Measurements from ENCODE around the gene AMTN.
"Not testable (repeated sequence)": the region's sequence is repeated elsewhere in the genome, so short reads cannot be mapped to it uniquely, and the experiment has no call there.

Gene AMTN

DNA sequence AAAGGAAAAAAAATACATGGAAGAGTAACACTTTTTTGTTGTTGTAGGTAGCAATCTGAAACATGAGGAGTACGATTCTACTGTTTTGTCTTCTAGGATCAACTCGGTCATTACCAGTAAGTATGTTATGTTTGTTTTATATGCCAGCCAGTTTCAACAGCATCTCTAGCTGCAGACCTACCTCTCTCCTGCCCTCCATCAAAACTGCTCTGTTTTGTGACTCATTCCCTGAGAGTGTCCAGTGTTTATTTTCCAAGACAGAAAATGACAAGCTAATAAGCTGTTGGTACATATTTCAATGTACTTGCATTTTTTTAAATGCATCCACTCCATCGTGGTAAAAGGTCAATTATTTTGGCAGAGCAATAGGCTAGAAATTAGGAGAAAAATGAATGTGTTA lies 347 bp downstream of the AMTN start:
- no peaks in the 10 kb centered on the region for H3K27me3 ChIP-seq
- H3K27ac ChIP-seq = no peak overlapping the region
- H3K4me1 ChIP-seq = no peaks in the 10 kb centered on the region
- intact Hi-C loops (cut with DNase I; ENCODE audit: low total_unique reads) = no loop called here
- no peak overlapping the region for H3K4me3 ChIP-seq
- no peak for DNase-seq
- H3K9me3 ChIP-seq = no peaks in the 10 kb centered on the region
- no peaks in the 10 kb centered on the region for H3K36me3 ChIP-seq
- TF ChIP-seq, protein P1, sequence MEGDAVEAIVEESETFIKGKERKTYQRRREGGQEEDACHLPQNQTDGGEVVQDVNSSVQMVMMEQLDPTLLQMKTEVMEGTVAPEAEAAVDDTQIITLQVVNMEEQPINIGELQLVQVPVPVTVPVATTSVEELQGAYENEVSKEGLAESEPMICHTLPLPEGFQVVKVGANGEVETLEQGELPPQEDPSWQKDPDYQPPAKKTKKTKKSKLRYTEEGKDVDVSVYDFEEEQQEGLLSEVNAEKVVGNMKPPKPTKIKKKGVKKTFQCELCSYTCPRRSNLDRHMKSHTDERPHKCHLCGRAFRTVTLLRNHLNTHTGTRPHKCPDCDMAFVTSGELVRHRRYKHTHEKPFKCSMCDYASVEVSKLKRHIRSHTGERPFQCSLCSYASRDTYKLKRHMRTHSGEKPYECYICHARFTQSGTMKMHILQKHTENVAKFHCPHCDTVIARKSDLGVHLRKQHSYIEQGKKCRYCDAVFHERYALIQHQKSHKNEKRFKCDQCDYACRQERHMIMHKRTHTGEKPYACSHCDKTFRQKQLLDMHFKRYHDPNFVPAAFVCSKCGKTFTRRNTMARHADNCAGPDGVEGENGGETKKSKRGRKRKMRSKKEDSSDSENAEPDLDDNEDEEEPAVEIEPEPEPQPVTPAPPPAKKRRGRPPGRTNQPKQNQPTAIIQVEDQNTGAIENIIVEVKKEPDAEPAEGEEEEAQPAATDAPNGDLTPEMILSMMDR (IDR thresholded peaks at IDR 0.05) = no peak

DNA sequence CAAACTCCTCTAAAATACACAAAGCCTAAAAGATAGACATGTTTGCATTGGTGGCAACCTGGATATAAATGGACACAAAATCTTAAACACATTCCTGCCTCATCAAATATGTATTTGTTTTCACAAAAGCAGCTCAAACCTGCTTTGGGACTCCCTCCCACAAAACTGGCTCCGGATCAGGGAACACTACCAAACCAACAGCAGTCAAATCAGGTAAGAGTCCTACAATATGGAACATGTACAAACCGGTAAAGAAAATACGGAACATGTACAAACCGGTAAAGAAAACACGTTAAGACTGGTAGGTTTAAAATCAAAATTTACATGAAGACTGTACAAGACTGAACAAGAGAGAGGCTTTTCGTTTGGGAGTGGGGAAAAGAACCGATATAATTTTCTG lies 4.3 kb downstream of the AMTN start:
- no peak overlapping the region for H3K27ac ChIP-seq
- H3K4me3 ChIP-seq = no peak overlapping the region
- H3K27me3 ChIP-seq = no peaks in the 10 kb centered on the region
- no peaks in the 10 kb centered on the region for H3K36me3 ChIP-seq
- no peaks in the 10 kb centered on the region for H3K9me3 ChIP-seq
- TF ChIP-seq, protein P1 (IDR thresholded peaks at IDR 0.05) = no peak
- H3K4me1 ChIP-seq = no peaks in the 10 kb centered on the region
- DNase-seq = no peak
- intact Hi-C loops (cut with DNase I; ENCODE audit: low total_unique reads) = no loop called here

DNA sequence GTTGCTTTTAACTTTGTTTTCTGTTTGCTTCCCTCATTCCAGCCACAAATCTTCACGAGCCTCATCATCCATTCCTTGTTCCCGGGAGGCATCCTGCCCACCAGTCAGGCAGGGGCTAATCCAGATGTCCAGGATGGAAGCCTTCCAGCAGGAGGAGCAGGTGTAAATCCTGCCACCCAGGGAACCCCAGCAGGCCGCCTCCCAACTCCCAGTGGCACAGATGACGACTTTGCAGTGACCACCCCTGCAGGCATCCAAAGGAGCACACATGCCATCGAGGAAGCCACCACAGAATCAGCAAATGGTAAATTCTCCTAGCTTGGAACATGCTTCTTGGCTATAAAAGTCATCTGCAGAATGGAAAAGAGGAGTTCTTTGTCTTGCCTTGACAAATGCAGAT lies 12.6 kb downstream of the AMTN start:
- intact Hi-C loops (cut with DNase I; ENCODE audit: low total_unique reads) = no loop called here
- no peak for DNase-seq
- no peaks in the 10 kb centered on the region for H3K27me3 ChIP-seq

DNA sequence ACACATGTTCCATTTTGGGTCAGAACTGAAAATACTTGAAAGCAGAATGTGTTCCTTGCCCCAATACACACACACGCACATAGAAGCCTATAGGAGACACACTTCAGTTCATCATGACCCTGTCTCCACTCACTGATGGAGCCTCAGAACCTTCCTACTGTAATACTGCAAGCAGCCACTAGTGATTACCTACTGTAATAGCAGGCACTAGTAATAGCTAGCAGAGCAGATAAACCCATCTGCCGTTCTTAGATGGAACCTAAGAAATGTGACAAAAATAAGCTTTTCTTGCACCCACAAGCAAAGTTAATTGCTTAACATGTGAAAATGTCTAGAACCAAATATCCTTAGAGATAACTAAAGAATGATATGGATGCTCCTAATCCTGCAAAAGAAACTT lies 13.6 kb downstream of the AMTN start:
- Histone ChIP-seq H3K9me3 (no peaks in the 10 kb centered on the region), H3K4me1 (no peaks in the 10 kb centered on the region), H3K4me3 (no peak overlapping the region), H3K36me3 (no peaks in the 10 kb centered on the region), H3K27me3 (no peaks in the 10 kb centered on the region), H3K27ac (no peak overlapping the region)
- TF ChIP-seq, protein P1 (IDR thresholded peaks at IDR 0.05) = no peak
- intact Hi-C loops (cut with DNase I; ENCODE audit: low total_unique reads) = no loop called here
- DNase-seq = no peak

More for the DNA sequence above, 12.6 kb downstream of the AMTN start:
- no peaks in the 10 kb centered on the region for H3K4me1 ChIP-seq
- H3K4me3 ChIP-seq = no peak overlapping the region
- no peak overlapping the region for H3K27ac ChIP-seq
- H3K9me3 ChIP-seq = no peaks in the 10 kb centered on the region
- TF ChIP-seq, protein P1 (IDR thresholded peaks at IDR 0.05) = no peak
- no peaks in the 10 kb centered on the region for H3K36me3 ChIP-seq

DNA sequence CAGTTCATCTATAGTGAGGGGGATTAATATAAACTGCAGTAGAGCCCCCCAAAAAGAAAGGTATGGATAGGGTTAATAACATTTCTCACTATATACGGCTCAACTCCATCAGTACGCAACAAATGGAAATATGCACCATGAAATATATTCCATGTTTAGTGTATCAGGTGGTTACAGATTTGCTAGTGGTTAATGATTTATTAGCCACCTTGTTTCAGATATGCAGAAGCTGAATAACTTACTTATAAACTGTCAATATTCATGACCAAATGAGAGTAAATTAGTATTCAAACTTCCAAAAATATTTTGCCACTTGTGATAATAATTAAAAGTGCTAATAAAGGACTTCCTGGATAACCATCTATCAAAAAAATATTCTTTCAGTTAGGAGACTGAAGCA lies 14.8 kb downstream of the AMTN start:
- H3K9me3 ChIP-seq = no peaks in the 10 kb centered on the region
- H3K36me3 ChIP-seq = no peaks in the 10 kb centered on the region
- H3K4me3 ChIP-seq = no peak overlapping the region
- intact Hi-C loops (cut with DNase I; ENCODE audit: low total_unique reads) = no loop called here
- DNase-seq = no peak
- TF ChIP-seq, protein P1 (IDR thresholded peaks at IDR 0.05) = no peak
- H3K27me3 ChIP-seq = no peaks in the 10 kb centered on the region
- no peak overlapping the region for H3K27ac ChIP-seq
- H3K4me1 ChIP-seq = no peaks in the 10 kb centered on the region

DNA sequence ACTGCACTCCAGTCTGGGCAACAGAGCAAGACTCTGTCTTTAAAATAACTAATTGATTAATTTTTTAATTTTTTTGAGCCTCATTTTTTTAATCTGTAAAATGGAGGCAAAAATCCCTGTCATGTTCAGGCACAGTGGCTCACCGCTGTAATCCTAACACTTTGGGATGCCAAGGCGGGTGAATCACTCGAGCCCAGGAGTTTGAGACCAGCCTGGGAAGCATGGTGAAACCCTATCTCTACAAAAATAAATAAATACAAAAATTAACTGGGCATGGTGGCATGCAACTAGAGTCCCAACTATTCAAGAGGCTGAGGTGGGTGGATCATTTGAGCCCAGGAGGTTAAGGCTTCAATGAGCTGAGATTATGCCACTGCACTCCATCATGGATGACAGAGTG lies 15.4 kb downstream of the AMTN start:
- no peaks in the 10 kb centered on the region for H3K27me3 ChIP-seq
- TF ChIP-seq, protein P1 (IDR thresholded peaks at IDR 0.05) = no peak
- no peak overlapping the region for H3K4me3 ChIP-seq
- H3K36me3 ChIP-seq = no peaks in the 10 kb centered on the region
- H3K9me3 ChIP-seq = no peaks in the 10 kb centered on the region
- H3K27ac ChIP-seq = no peak overlapping the region
- intact Hi-C loops (cut with DNase I; ENCODE audit: low total_unique reads) = no loop called here
- DNase-seq = no peak
- no peaks in the 10 kb centered on the region for H3K4me1 ChIP-seq

DNA sequence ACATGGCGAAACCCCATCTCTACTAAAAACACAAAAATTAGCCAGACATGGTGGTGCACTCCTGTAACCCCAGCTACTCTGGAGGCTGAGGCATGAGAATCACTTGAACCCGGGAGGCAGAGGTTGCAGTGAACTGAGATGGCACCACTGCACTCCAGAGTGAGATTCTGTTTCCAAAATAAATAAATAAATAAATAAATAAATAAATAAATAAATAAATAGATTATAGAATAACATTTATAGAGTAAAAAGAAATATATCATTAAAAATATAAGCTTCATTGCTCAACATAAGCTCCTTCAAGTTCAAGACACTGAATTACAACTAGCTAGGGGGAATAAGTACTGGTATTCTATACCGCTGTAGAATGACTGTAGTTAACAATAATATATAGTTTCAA lies 16.5 kb downstream of the AMTN start:
- H3K36me3 ChIP-seq; H3K27ac ChIP-seq; H3K9me3 ChIP-seq; DNase-seq; H3K4me1 ChIP-seq; H3K4me3 ChIP-seq; intact Hi-C loops (cut with DNase I; ENCODE audit: low total_unique reads); H3K27me3 ChIP-seq: not testable (repeated sequence)
